GM12872 (cell line): ENCODE data around the gene EHMT1.
"Not testable (repeated sequence)": the region's sequence is repeated elsewhere in the genome, so short reads cannot be mapped to it uniquely, and the experiment has no call there.

Experiments used
- CTCF ChIP-seq: IDR thresholded peaks from 3 replicates; pipeline ENCODE4 v1.5.1; 2011; ENCODE audit warnings: low read depth, mild to moderate bottlenecking, low read length, moderate library complexity; ENCODE audit not compliant: insufficient read depth

The EHMT1 gene

GRCh38 chr9:137873858-137874362, 255.1 kb downstream of the EHMT1 start:
- TF ChIP-seq CTCF, result no peak

GRCh38 chr9:137875354-137875753, 256.5 kb downstream of the EHMT1 start:
- no peak for TF ChIP-seq CTCF

GRCh38 chr9:137875846-137876245, 257.0 kb downstream of the EHMT1 start:
- TF ChIP-seq CTCF, result no peak

GRCh38 chr9:137876269-137876668, 257.5 kb downstream of the EHMT1 start:
- no peak for TF ChIP-seq CTCF

- no peak for TF ChIP-seq CTCF
These were observed 258.1 kb downstream of the EHMT1 start for GRCh38 chr9:137876781-137877386.

- not testable (repeated sequence) for TF ChIP-seq CTCF
These were observed 258.8 kb downstream of the EHMT1 start, which contains the start of gene CACNA1B for GRCh38 chr9:137877506-137878122. TSS of gene CACNA1B (plus strand) at chr9:137877782. CDS start at chr9:137877934, 152 bp downstream.

GRCh38 chr9:137878146-137878941, 259.5 kb downstream of the EHMT1 start:
- no peak for TF ChIP-seq CTCF
